A673 (cell line): ENCODE data around the gene SYTL1.

Experiments
- EZH2 ChIP-seq: fragments of 200-600 bp; sonication (generic); IDR thresholded peaks from 2 replicates; pipeline ENCODE4 v1.6.1; 2017; ENCODE audit warnings: borderline replicate concordance, low read depth, mild to moderate bottlenecking, mixed read lengths, antibody characterized with exemption, low read length; ENCODE audit not compliant: poor library complexity, severe bottlenecking
- TF ChIP-seq, protein P1 (sequence below): fragments of 300-800, 200-600 bp; sonication (generic); conservative IDR thresholded peaks from 2 replicates; pipeline ENCODE4 v1.5.1; 2017; ENCODE audit warnings: low read depth, mild to moderate bottlenecking, antibody characterized with exemption, low read length, moderate library complexity, mixed read lengths

DNA sequence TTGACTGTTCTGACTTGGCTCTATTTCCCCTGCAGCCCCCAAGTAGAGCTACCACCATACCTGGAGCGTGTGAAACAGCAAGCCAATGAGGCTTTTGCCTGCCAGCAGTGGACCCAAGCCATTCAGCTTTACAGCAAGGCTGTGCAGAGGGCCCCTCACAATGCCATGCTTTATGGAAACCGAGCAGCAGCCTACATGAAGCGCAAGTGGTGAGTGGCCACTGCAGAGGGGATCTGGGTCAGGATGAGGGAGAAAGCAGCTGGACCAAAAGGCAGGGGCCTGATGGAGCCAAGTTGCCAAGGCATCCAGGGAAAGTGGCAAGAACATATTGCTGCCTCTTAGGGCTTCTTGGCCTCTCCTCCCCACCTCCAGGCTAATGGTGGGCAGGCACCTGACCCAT lies 43.9 kb upstream of the SYTL1 start:
- TF ChIP-seq, protein P1, sequence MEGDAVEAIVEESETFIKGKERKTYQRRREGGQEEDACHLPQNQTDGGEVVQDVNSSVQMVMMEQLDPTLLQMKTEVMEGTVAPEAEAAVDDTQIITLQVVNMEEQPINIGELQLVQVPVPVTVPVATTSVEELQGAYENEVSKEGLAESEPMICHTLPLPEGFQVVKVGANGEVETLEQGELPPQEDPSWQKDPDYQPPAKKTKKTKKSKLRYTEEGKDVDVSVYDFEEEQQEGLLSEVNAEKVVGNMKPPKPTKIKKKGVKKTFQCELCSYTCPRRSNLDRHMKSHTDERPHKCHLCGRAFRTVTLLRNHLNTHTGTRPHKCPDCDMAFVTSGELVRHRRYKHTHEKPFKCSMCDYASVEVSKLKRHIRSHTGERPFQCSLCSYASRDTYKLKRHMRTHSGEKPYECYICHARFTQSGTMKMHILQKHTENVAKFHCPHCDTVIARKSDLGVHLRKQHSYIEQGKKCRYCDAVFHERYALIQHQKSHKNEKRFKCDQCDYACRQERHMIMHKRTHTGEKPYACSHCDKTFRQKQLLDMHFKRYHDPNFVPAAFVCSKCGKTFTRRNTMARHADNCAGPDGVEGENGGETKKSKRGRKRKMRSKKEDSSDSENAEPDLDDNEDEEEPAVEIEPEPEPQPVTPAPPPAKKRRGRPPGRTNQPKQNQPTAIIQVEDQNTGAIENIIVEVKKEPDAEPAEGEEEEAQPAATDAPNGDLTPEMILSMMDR, result no peak
- TF ChIP-seq EZH2, result no peak
